Skeletal muscle tissue (tissue), 4 donors: ENCODE data around the gene DLG5. TPM values are rescaled to one million over a fixed set of nuclear protein-coding genes. Genes with fewer than 3 reads are reported as not detected.

Experiments used
- H3K27ac ChIP-seq: one replicate; pipeline ENCODE4 v1.7.0; 2013; ENCODE audit warnings: mild to moderate bottlenecking, low read depth, low read length, inconsistent platforms
- H3K27me3 ChIP-seq, 3 donors: one replicate each; pipeline ENCODE4 v1.7.0; 2013; ENCODE audit warnings: low read length in 3 of 3; ENCODE audit not compliant: control insufficient read depth in 3 of 3, insufficient read depth in 3 of 3
- H3K36me3 ChIP-seq, 3 donors: one replicate each; pipeline ENCODE4 v1.7.0; 2013; ENCODE audit warnings: low read length in 3 of 3; ENCODE audit not compliant: control insufficient read depth in 3 of 3, insufficient read depth in 3 of 3
- H3K4me1 ChIP-seq, 3 donors: one replicate each; pipeline ENCODE4 v1.7.0; 2013; ENCODE audit warnings: low read length in 3 of 3, mild to moderate bottlenecking in 3 of 3; ENCODE audit not compliant: control insufficient read depth in 3 of 3, insufficient read depth in 3 of 3
- H3K4me3 ChIP-seq, 3 donors: one replicate each; pipeline ENCODE4 v1.7.0; 2013; ENCODE audit warnings: low read length in 3 of 3
- H3K9ac ChIP-seq, 3 donors: one replicate each; pipeline ENCODE4 v1.7.0; 2013; ENCODE audit warnings: low read length in 3 of 3, mild to moderate bottlenecking in 3 of 3, moderate library complexity in 2 of 3, low read depth in 1 of 3
- H3K9me3 ChIP-seq, 3 donors: one replicate each; pipeline ENCODE4 v1.7.0; 2013; ENCODE audit warnings: low read length in 3 of 3; ENCODE audit not compliant: control insufficient read depth in 3 of 3
- total RNA-seq: library from RNA; depleted of rRNA; stranded (reverse); fragments of >200 nt; gene quantifications from one replicate; pipeline ENCODE4 v1.2.3, GENCODE V29; 2014
- donor health status: Osteomylitis.

DLG5 gene
- total RNA-seq, 1 donor from 2014 or later, result 14.1 TPM

DNA sequence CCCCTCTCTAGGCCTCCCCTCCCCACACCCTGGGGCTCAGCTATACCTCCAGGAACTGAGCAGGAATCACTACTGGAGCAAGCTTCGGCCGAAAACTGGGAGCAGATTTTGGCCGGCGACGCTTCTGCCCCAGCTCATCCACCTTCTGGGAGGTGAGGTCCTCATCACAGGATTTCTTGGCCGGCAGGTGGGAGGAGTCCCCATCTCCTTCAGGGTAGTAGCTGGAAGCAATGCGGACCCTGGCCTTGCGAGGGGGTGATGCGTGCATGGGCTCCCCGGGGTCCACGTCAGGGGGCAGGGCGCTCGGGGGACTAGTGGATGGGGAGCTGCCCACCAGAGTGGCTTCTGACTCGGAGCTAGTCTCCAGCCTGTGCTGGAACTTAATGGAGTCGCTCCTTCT is 105.5 kb downstream of the DLG5 start:
- Histone ChIP-seq H3K27me3 (no peaks in the 10 kb centered on the region), H3K9me3 (no peaks in the 10 kb centered on the region), H3K36me3 (peaks cover 64 to 81% (median 66%) of the 10 kb centered on the region in 3 donors), H3K27ac (no peak overlapping the region), H3K4me1 (no peaks in the 10 kb centered on the region), H3K9ac (no peak overlapping the region), H3K4me3 (no peak overlapping the region)

DNA sequence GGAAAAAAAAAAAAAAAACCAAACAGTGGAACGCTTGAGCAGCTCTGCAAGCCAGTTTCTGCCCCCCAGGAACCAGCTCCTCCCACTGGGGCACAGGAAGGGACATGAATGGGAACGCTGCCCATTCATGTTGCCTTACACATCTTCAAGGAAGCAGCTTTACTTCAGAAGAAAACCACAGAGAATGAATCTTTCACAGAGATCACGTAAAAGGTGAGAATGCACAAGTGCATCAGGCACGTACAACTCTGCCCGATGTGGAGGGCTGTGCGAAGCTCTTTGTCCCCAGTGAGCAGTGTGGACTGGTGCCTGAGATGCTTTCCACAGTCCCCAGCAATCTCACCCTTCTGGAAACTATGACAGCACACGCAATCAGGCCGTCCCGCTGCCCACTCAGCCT is 106.2 kb downstream of the DLG5 start:
- no peaks in the 10 kb centered on the region for H3K9me3 ChIP-seq
- no peaks in the 10 kb centered on the region for H3K27me3 ChIP-seq
- H3K4me3 ChIP-seq, result no peak overlapping the region
- no peak overlapping the region for H3K27ac ChIP-seq
- H3K4me1 ChIP-seq, result no peaks in the 10 kb centered on the region
- H3K36me3 ChIP-seq, result peaks cover 66 to 82% (median 70%) of the 10 kb centered on the region in 3 donors
- no peak overlapping the region for H3K9ac ChIP-seq

DNA sequence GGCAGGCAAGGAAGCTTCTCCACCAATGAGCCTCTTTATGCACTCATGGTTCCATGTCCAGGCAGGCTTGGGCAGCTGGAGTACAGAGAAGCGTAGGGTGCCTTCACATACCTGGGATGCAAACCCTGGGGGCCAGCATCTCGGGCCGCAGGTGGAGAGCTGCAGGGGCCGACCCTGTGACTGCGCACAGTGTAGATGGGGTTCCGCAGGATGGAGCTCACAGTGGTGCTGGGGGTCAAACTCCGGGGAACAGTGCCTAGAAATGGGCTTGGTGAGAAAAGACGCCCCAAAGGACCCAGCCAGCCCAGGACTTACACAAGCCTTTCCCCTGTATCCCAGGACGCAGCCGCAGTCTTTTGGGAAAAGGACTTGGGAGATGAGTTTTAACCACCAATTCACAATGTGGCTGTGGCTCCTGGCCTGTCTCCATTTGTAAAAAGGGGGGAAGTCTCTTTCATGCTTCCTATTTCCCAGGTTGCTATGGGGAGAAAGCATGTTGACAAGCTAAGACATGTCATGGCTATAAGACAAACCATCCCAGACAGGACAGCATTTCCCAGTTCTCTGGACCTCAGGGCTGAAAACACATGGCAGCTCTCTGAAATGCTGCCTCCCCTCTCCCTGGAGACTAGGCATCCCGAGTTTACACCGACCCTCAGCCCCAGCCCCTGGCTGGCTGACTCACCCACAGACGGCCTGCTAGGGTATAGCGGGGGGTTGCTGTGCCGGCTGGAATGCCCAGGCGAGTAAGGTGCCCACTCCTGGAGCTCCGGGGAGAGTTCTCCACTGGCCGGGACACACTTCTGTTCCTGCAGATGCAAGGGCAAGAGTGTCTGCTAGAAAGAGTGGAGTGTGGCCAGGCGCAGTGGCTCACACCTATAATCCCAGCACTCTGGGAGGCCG is 107.1 kb downstream of the DLG5 start:
- Histone ChIP-seq H3K27ac (no peak overlapping the region), H3K4me1 (no peaks in the 10 kb centered on the region), H3K4me3 (no peak overlapping the region), H3K9me3 (no peaks in the 10 kb centered on the region), H3K9ac (no peak overlapping the region), H3K36me3 (peaks cover 62 to 78% (median 71%) of the 10 kb centered on the region in 3 donors), H3K27me3 (no peaks in the 10 kb centered on the region)

DNA sequence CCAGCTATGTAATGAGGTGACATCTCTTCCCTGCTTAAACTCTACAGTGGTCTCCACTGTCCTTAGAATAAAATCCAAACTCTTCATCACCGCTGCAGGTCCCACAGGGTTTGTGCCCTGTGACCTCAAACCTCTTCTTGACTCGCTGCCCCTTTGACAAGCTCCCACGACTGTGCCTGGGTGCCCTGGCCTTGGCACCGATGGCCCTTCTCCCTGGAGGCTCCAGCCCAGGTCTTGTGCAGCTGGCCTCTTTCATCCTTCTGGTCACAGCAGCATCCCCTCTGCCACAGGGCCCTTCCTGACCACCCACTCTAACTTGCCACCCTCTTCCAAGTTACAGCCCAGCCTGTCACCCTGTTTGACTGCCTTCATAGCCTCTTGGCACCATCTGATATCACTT is 108.2 kb downstream of the DLG5 start:
- Histone ChIP-seq H3K9ac (no peak overlapping the region), H3K9me3 (no peaks in the 10 kb centered on the region), H3K27ac (no peak overlapping the region), H3K27me3 (no peaks in the 10 kb centered on the region), H3K36me3 (peaks cover 60 to 72% (median 67%) of the 10 kb centered on the region in 3 donors), H3K4me3 (no peak overlapping the region), H3K4me1 (no peaks in the 10 kb centered on the region)

DNA sequence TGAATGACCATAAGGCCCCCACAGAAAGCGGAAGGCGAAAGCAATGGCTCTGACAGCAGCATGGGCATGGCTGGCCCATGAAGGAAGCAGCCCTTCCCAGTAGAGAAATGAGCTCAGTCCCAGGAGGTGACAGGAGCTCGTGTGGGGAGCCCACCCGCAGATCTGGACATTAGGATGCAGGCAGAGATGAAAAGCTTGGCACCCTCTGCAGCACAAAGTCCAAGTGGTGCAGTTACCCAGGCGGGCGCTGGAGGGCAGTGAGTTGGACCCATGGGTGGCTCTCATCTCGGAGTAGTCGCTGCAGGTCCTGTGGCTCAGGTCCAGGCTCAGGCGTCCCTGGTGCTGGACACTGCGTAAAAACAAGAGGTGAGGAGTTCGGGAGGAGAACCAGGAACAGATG is 109.0 kb downstream of the DLG5 start:
- H3K27ac ChIP-seq, result no peak overlapping the region
- H3K36me3 ChIP-seq, result peaks cover 62 to 75% (median 68%) of the 10 kb centered on the region in 3 donors
- H3K27me3 ChIP-seq, result no peaks in the 10 kb centered on the region
- H3K9ac ChIP-seq, result no peak overlapping the region
- no peaks in the 10 kb centered on the region for H3K9me3 ChIP-seq
- no peaks in the 10 kb centered on the region for H3K4me1 ChIP-seq
- no peak overlapping the region for H3K4me3 ChIP-seq

DNA sequence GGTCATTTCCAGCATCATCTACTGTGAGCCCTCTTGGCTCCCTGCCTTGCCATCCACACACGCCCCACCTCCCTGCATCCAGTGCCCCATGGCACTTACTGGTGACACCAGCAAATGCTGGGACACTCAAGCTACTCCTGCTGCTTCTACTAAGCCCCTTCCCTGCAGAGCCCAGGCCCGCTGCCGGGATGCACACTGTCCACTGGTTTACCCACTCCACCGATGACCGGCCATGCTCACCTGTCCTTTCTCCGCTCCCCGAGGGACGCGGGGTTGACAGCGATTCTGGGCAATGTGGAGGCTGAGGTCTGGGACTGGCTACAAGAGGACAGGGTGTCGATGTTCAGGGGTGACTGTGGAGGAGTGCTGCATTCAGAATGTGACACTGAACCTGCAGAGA is 110.2 kb downstream of the DLG5 start:
- Histone ChIP-seq H3K4me3 (no peak overlapping the region), H3K9me3 (no peaks in the 10 kb centered on the region), H3K27ac (no peak overlapping the region), H3K36me3 (peaks cover 70 to 80% (median 74%) of the 10 kb centered on the region in 3 donors), H3K4me1 (no peaks in the 10 kb centered on the region), H3K9ac (no peak overlapping the region), H3K27me3 (no peaks in the 10 kb centered on the region)

DNA sequence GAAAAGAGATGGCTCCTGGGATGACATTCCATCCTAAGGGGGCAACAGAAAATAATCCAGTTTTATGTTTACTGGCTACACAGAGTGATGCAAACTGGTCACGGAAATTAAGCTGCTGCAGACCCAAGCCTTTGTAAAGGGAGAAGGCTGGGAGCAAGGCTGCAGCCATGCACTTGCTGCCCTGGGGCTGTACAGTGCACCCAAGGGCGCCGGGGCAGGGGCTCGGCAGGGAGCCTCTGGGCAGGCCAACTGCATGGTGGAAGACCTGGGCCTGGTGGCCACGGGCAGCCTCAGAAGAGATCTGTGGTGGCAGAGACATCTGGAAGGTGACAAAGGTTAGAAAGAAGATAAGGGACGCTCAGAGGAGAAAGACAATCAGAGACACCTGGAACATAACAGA is 113.8 kb downstream of the DLG5 start:
- Histone ChIP-seq H3K36me3 (peaks cover 72 to 74% (median 74%) of the 10 kb centered on the region in 3 donors), H3K27ac (no peak overlapping the region), H3K9me3 (no peaks in the 10 kb centered on the region), H3K4me3 (no peak overlapping the region), H3K27me3 (no peaks in the 10 kb centered on the region), H3K9ac (no peak overlapping the region), H3K4me1 (no peaks in the 10 kb centered on the region)

DNA sequence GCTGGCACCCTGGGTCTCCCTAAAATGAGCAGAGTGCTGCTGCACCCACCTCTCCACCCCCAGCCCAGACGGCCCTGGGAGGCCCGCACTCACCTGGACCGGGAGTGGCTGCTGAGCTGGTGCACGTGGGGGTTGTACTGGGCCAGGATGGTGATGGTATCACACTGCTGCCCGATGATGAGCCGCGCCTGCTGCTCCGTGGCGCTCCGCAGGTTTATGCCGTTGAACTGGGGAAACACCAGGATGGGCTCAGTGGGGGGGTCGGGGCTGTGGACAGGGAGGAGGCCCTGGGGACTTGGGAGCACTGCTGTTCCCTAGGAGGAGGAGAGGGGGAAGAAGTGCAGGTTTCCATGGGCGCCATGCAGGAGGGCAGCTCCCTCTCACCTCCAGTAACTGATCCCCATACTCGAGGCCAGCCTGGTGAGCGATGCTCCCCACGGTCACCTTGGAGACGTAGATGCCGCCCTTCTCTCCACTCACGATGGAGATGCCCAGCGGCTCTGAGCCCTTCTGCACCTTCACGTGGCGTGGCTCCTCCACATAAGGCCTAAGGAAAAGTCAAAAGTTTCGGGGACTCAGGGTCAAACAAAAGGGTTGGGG is 114.6 kb downstream of the DLG5 start:
- no peaks in the 10 kb centered on the region for H3K9me3 ChIP-seq
- peaks cover 72 to 74% (median 72%) of the 10 kb centered on the region in 3 donors for H3K36me3 ChIP-seq
- no peaks in the 10 kb centered on the region for H3K4me1 ChIP-seq
- H3K4me3 ChIP-seq, result no peak overlapping the region
- H3K27ac ChIP-seq, result no peak overlapping the region
- H3K9ac ChIP-seq, result no peak overlapping the region
- H3K27me3 ChIP-seq, result no peaks in the 10 kb centered on the region

DNA sequence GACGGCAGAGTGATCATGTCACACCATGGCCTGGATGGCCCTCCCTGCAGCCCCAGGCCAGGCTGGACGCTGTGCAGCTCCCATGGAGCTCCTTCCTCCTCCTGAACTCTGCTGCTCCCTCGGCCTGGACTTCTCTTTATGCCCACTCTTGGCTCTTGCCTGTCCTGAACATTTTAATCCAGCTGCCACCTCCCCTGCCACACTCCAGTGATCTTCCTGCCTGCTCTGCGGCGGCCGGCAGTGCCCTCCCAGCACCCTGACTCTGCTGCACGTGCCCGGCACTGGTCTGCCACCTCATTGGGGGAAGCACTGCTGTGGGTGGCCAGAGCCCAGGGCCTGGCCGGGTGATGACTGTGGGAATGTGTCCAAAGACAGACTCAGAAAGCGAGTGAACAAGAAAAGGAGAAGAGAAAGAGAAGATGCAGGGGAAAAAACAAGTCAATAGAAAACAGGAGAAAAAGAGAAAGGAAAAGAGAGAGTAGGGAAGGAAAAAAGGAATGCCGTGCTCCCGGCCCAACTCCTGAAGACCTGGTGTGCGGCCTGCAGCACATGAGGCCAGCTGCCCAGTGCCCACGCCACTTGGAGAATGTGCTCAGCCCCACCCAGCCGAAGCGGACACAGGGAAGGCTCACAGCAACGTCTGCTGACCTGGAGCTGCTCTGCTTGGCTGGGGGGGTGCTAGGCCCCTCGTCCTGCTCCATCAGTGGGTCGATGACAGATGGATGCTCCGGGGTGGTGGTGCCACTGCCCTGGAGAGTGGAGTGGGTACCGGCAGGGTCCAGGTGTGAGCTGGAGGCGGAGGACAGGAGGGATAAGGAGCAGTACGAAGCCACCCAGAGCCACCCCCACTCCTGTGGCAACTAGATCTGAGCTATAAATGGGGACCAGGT is 115.9 kb downstream of the DLG5 start:
- no peak overlapping the region for H3K27ac ChIP-seq
- no peak overlapping the region for H3K9ac ChIP-seq
- no peaks in the 10 kb centered on the region for H3K27me3 ChIP-seq
- no peak overlapping the region for H3K4me3 ChIP-seq
- H3K9me3 ChIP-seq, result no peaks in the 10 kb centered on the region
- H3K36me3 ChIP-seq, result peaks cover 71 to 73% (median 72%) of the 10 kb centered on the region in 3 donors
- no peaks in the 10 kb centered on the region for H3K4me1 ChIP-seq
